GM19025 (cell line): ENCODE results near the gene SPTBN5.
A peak's percentile ranks its signal among the peaks of the same experiment; 100 is the strongest.

Experiments used
- ATAC-seq: cut with Tn5 transposase; IDR thresholded peaks from one replicate; pipeline ENCODE4 v1.9.1; 2021; ENCODE audit warnings: mild to moderate bottlenecking, low read depth, moderate library complexity; ENCODE audit not compliant: unreplicated experiment

The SPTBN5 gene

DNA sequence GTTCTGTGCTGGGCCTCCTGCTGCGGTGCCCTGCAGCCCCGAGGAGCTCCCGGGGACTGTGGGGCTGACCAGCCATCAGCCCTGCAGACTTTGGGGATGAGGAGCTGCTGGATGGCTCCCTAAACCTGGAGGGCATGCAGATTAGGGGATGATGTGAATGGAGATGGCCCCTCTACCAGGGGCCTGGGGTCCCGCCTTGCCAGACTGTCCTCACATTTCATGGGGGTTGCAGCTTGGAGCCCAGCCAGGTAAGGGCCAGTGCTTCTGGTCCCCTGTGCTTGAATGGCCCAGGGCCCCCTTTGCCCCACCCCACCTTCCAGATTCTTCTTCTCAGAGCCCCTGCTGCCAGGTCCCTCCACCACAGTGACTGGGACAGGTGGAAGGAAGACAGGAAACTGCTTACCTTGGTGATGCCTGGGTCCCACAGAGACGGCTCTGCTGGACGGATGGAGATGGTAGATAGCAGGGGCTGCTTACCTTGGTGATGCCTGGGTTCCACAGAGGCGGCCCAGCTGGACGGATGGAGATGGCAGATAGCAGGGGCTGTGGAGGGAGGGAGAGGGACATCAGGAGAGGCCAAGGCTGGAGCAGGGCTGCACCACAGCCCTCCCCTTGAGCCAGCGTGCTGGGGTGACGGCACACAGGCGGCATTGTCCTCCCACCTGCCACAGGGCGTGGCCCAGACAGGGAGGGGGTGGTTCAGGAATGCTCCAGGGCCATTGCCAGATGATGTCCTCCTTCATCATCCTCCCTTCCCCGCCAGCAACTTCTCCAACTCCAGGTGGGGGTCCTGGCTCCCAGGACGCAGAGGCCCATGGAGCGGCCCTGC is at the start of gene SPTBN5:
SPTBN5 (minus strand) TSS at position 632 of the 829 bp plus-strand sequence; CDS start at position 76, 556 bp downstream.
- ATAC-seq = no peak

DNA sequence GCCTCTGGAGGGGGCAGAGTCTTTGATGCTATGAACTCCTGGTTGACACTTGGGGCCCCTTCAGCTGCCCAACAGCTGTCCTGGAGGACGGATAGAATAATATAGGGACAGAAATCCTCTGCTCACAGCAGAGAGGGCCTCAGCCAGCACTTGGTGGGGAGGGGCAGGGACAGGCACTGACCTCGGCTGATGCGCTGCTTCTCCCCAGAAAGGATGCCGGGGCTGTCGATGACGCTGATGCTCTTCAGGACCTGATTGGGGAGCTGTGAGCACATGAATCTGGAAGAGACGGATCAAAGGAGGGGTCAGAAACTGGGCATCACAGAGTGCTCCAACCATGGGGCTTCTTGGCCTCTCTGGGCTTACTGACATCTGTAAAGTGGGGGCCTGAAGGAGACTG is 49.0 kb upstream of the SPTBN5 start:
- no peak for ATAC-seq

DNA sequence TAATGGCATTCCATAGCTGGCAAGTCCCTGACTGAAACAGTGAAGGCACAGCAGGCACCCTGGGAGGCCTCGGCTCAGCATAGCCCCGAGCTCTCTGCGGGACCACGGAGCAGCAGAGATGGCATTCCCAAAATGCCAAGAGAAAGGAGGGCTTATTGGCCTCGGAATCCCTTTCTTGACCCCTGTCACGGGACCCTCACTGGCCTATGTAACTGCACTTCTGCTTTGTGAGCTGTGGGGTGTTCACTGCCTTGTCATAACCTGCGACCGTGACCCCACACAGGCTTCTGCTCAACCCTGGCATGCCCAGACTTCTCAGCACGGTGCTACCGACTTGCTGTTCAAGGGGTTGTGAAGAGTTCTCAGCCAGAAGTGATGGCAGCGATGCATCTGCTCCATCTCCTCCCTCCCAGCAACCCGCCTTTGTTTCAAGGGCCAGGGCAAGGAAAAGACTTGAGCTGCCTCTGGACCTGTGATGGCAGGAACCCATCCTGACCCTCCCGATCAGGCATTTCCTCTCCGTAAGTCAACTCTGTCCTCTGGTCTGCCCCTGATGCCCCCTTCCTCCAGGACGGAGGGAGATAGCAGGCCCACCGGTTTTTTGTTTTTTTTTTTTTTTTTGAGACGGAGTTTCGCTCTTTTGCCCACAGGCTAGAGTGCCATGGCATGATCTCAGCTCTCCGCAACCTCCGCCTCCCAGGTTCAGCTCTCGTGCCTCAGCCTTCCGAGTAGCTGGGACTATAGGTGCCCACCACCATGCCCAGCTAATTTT is 48.0 kb upstream of the SPTBN5 start:
- no peak for ATAC-seq

DNA sequence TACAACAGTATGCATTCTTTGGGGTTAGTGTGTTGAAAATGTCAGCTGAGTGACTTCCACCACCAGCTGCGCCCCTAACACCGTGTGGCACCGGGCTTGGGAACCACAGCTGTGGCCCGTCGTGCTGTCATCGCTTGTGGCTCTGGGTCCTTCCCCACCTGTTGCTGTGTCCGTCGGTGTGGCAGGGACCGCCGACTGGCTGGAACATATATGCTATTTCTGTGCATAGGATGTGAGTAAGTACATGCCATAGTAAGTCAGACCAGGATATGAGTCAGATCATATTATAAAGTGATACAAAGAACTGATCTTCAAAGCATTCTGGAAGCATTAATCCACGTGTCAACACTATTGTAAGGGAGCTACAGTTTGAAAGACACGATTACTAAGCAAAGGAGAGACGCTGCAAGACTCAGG is 46.6 kb upstream of the SPTBN5 start:
- no peak for ATAC-seq

DNA sequence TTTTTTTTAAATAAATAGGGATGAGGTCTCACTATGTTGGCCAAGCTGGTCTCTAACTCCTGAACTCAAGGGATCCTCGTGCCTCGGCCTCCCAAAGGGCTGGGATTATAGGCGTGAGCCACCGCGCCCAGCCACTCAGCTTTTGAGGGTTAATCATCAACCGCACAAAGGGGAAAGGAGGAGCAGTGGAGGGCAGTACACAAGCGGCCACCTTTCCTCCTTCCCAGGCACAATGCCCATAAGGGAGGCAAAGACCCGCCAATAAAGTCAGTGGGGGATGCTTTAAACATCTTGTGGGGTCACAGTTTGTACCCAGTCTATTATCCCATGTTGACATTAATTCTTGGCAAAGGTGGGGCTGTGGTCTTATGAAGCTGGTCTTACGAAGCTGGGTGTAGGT is 46.1 kb upstream of the SPTBN5 start:
- no peak for ATAC-seq

DNA sequence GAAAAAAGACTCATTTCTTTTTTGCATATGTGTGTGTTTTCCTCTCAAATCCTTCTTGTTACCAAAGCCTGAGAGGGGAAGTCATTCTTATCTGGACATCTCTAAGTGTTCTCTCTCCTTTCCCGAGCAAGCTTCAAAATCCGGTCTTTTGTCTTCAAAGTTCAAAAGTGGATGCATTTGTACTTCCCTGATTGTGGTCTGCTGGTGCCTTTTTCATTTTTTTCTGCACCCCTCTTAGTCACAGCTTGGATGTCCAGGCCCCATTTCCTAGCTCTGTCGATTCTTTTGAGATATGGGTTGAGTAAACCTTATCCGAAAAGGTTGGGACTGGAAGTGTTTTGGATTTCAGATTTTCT is 43.7 kb upstream of the SPTBN5 start:
- no peak for ATAC-seq

DNA sequence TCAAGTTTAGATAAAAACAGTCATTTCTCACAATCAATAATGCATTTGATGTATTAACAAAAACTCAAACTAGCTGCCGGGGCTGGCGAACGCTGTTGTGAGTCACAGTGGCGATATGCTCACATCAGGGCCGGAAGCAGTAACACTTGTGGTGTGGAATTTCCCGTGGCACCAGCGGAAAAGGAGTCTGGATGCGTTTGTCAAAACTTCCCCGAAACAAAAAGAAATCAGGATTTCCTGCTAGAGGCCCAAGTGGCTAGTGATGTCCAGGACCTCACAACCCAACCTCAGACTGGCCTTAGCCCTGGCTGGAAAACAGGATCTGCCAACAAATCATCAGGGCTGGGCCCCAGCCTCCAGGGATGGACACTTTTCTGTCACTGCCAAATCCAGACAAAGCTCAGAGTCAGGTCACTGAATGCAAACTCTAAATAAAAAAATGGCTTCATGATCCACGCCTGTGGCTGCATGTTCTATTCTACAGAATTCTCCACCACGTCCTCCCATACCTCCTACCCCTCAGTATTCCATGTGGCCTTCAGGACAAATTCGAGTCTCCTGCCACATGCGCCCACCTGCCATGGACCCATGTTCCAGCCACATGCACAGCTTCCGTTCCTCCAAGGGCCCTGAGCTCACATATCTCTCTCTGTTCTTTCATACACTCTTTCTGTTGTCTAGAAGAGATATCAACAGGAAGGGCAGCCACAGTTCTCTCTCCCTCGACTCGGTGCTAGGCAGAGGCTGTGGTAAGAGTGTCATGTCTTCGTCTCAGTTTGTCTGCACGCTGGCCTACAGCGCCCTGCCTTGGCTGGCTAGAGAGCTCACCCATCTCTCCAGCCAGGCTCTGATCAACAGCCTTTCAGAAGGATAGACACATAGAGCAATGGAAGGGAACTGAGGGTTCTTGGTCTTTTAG is 43.1 kb upstream of the SPTBN5 start:
- ATAC-seq = no peak

DNA sequence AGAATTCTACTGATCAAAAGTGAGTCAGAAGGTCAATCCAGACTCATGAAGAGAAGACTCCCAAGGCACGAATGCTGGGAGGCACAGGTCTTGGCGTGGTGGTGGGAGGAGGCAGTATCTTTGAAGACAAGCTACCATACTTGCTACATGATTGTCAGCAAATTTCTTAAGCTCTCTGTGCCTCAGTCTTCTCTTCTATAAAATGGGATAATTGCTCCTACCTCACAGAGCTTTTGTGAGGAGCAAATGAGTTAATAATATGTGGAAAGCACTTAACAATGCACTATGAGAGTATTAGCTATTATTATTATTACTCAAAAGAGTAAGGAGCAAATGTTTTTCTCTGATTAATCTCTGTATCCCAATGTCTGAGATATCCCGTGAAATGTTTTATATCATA is 42.3 kb upstream of the SPTBN5 start:
- ATAC-seq = no peak

DNA sequence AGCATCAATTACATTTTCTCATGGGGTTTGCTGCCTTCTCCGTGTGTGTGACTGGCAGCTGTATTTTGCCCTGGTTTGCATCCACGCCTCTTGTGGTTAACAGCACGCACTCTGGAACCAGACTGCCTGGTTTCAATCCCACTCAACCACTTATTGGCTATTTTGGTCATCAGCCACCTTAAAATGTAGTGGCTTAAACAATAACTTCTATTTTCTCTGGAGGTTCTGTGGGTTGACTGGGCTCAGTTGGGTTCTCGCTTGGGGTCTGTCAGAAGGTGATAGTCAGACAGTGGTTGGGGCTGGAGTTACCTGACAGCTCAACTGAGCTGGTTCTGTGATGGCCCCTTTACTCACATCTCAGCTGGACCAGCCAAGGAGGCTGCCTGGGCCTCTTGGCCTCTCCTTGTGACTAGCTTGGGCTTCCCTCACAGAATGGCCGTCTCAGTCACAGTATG is 41.7 kb upstream of the SPTBN5 start:
- peak; percentile 51 for ATAC-seq

DNA sequence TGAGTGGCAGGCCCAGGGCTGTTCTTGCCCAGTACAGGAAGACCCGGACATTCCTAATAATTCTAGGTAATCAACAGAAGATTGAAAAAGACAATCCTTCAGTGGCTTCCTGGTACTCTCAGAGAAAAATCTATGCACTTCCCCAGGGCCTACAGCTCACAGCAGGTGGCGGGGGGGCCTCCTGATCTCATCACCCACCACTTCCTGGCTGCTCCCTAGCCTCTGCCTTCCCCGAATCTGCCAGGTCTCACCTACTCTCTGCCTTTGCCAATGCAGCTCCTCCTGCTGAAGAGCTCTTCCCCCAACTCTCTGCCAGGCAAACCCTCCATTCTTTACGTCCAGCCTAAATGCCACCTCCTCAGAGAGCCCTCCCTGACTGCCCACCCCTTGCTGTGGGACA is 41.0 kb upstream of the SPTBN5 start:
- ATAC-seq = no peak

DNA sequence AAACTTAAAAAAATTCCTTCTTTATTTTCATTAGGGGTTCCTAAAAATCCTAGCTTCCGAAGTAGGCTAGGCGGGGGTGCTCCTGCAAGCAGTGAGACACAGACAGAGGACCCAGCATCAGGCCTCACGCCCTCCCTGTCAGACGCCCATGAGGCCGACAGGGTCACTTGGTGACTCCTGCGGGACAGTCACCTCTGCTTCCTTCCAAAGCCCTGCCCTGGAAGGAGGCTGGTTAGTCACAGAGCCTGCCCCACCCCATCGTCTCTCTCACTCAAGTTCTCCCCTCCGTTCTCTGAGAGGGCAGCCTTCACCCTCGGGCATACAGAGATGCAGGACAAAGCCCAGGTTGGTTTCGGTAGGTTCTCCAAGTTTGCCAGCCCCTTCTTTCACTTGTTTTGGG is 39.9 kb upstream of the SPTBN5 start:
- no peak for ATAC-seq

DNA sequence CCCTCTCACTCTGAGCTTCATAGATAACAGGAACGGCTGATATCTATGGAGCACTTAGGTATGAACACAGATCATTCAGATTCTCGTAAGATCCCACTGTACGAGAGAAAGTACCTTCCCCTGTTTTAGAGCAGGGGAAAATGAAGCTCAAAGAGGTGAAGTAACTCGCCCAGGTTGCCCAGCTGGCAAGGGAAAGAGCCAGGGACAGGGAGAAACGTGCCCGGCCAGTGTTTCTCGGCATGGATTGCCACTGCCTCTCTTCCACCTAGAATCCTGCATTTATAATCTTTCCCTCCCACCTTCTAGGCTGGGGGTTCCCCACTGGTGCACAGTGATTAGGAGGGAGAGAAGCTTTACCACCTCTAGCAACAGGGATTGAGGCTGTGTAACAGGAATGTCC is 39.5 kb upstream of the SPTBN5 start:
- no peak for ATAC-seq

DNA sequence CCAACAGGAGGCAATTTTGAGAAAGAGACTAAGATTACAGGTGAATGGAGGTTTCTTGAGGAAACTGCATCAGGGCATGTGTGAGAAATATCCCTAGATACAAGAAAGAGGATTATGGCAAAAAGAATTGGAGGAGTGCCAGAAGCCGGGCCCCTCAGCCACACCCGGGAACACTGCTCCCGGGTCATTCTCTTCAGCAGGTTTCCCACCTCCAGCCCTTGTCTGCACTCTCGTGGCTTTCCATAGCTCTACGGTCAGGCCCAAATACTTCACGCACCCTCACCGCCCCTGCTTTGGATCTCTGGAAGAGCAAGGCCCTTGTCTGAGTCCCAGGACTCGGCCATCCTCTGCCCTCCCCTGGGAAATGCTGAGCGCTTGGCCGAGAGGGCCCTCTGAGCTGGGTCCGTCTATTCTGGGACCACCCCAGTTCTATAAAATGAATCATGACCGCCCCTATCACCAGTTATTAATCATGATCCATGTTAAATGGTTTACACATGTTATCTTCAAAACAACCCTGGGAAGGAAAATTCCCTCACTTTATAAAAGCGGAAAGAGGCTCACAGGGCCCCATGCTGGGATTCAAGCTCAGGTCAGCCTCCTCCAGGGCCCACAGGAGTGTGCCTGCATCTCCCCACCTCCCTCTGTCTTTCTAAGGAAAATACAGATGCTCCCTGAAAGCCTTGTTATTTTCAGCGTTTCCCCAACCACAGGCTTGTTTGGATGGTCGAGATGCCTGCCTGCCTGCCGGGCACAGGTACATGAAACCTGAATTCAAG is 38.8 kb upstream of the SPTBN5 start:
- no peak for ATAC-seq

DNA sequence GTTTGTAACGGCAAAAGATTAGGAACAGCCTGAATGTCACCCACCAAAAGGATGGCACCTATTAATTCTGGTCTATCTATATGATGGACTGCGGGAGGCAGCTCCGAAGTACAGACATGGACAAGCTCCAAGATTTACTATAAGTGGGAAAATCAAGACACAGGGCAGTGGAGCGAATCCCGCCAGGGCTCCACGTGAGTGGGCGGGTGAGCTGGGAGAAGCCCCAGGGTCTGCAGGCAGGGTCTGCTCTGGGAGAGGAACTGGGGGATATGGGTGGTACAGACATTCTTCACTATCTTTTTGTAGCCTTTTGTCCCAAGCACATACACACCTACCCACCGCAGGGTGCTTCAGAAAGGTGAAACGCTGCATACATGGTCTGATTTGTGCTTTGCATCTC is 38.2 kb upstream of the SPTBN5 start:
- ATAC-seq = no peak

DNA sequence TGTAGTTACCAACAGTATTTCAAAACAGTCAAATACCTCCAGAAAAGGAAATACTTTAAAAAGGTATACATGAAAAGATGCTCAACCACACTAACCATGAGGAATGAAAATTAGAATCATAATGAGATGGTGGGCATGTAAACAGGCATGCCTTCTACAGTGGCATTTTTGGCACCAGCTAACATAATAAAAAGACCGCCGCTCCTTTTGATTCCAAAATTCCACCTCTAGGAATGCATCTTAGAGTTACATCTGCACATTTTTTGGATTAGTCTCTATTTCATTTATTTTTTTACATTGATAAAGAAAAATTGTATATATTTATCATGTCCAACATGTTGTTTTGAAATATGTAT is 37.0 kb upstream of the SPTBN5 start:
- no peak for ATAC-seq

DNA sequence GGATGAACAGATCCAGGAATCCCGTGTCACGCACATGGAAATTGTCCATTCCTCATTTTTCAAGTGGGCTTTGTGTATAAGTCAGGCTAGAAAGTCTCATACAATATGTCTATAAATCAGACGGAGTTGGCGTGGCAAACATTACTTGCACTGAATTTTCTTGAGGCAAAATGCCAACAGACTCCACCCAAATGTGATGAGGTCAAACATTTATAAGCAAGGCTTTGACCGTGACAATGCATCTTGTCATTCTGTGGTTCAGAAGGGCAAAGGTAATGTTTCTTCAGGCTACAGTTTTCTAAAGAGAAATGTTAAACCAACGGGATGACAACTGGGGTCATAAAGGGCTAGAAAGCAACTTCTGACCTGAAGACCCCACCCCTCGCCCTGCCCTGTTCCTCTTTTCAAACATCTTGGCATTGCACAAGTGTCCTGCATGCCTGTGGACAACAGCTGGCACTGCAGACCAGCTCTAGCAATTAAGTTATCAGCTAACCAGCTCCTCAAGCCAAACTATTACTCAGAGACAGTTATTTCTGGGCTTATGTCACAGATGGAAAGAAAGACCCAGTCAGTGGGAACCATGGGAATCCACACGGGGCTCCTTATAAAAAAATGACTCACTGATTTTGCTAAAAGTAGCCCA is 36.5 kb upstream of the SPTBN5 start:
- no peak for ATAC-seq

DNA sequence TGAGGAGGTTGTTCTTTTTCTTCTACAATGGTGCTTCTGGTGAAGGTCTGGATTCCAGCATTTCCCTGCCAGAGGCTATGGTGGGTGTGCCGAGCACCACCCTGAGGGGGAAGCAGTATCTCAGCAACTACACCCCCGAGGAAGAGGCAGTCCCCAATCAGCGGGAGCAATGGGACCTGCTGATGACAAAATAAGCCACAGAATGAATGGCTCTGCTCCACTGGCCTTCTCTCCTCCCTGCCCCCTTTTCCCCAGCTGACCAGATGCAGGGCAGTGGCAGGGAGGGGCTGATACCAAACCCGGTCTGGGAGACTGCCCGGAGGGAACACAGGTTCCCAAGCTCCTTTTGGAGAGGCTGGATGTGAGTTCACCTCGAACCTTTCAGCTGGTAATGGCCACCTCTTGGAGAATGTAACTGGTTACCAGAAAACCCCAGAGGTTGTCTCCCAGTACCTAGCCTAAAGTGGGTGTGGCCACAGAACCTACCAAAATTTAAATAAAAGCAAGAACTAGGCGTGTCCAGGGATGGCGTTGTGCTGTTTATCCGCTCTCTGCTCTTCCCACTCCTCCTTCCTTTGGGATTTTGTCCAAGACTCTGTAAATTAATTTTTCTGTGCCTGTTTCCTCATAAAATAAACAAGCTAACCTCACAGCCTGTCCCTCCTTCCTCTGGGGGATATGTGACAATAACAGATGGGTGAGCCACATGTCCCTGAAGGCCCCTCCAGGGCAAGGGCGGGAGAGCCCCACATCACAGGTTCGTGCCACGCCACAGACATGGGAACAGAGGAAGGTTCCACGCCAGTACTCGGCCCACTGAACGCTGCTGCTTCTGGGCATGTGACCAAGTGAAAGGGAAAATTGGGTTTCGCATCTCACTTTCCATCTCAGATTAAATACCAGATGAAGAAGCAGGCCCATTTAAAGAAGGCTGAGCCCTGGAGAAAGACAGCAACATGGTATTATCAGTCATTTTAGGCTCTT is 35.1 kb upstream of the SPTBN5 start:
- ATAC-seq = peak; percentile 79

DNA sequence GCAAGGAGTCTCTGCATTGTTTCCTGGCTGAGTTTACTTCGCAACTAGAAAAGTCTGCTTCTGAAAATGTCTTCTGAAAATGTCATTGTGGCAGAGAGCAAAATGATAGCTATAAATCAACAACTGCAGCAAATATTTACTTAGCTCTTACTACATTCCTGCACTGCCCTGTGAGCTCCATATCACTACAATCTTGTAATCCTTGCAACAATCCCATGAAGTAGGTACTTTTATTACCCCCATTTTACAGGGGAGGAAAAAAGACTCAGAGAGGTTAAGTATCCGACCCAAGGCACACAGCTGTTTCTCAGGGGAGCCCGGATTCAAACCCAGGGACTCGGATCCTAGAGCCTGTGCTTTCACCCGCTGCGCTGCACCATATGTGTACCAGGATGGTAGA is 34.2 kb upstream of the SPTBN5 start:
- no peak for ATAC-seq

DNA sequence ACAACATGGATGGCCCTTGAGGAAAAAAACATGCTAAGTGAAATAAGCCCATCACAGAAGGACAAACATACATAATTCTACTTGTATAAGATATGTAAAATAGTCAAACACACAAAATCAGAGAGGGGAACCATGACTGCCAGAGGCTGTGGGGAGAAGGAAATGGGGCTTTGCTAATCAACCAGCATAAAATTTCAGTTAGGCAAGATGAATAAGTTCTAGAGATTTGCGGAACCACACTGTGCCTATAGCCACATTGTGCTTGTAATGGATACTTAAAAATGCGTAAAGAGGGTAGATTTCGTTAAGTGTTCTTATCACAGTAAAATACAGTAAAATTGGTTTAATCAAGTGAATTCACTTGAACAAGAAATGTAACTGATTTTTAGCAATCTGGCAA is 33.7 kb upstream of the SPTBN5 start:
- no peak for ATAC-seq
